ENCODE results near the gene CES2.
"Not testable (repeated sequence)": the region's sequence is repeated elsewhere in the genome, so short reads cannot be mapped to it uniquely, and the experiment has no call there.

The CES2 gene

DNA sequence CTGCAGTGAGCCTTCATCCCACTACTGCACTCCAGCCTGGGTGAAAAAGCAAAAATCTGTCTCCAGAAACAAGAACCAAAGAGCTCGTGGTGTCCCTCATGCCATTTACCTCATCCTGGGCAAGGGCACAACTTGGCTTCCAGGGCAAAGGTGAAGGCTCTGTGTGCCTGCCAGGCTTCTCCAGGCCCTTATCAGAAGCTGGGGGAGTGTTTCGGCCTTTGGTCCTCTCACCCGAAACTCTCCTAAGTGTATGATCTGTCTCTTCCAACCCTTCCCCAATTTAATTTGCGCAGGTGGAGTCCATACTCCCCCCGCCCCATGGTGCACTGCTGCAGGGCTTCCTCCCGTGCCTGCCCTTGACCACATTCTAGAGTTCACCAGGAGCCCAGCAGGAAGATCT is 1.1 kb downstream of the CES2 start:
- no peak for DNase-seq

DNA sequence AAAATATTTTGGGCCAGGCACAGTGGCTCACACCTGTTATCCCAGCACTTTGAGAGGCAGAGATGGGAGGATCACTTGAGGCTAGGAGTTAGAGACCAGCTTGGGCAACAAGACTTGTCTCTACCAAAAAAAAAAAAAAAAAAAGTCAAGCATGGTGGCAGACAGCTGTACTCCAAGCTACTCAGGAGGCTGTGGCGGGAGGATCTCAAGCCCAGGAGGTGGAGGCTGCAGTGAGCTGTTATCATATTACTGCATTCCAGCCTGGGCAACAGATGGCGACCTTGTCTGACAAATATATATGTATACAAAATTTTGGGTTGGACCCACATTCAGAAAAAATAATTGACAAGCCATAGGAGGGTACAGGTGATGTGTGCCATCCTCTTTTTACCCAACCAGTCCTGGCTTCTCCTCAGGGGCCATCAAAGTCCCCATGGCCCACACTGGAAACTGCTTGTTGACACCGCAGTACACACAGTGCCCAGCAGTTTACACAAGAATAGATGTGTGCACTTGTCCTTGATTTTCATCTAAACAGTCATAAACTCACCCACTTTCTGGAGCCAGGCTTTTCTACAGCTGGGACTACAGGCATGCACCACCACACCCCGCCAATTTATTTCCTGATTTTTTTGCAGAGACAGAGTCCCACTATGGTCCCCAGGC is 1.7 kb downstream of the CES2 start:
- DNase-seq = no peak

DNA sequence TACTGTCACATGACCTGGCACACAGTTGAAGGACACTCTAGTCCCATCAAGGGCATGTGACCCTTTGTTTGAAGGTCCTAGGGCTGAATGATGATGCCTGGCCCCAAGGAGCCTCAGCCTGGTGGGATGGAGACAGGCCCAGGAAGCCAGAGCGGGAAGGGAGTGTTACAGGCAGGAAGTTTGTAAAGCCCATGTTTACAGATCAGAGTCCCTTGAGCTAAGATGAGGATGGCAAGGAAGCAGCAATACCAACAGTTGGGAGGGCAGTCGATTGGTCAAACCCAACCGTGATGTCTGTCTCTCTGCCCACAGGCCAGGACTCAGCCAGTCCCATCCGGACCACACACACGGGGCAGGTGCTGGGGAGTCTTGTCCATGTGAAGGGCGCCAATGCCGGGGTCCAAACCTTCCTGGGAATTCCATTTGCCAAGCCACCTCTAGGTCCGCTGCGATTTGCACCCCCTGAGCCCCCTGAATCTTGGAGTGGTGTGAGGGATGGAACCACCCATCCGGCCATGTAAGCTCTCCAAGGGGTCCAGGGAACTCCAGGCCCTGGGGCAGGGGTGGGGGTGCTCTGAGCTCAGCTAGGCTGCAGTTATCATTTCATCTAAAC is 2.5 kb downstream of the CES2 start:
- DNase-seq = no peak

DNA sequence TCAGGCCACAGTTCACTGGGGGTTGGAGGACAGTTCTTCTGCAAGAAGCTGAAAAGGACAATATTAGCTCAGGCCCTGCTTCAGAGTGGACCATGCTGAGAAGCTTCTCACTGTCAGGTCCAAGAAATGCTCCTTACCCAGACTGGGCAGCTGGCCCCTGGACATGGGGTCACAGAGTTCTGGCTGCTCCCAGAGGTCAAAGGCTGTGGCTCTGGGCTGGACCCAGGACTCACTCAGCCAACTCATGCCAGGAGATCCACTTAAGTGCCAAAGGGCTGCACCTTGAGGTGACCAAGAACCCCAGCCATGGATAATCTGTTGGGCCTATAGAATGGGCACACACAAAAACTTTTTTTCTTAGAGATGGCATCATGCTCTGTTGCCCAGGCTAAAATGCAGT is 4.0 kb downstream of the CES2 start:
- no peak for DNase-seq

DNA sequence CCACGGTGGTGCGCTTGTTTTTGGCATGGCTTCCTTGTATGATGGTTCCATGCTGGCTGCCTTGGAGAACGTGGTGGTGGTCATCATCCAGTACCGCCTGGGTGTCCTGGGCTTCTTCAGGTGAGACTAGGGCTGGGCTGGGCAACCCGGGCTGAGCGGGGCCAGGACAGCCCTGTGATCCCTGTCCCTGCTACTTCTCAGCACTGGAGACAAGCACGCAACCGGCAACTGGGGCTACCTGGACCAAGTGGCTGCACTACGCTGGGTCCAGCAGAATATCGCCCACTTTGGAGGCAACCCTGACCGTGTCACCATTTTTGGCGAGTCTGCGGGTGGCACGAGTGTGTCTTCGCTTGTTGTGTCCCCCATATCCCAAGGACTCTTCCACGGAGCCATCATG is 4.9 kb downstream of the CES2 start:
- DNase-seq = no peak

DNA sequence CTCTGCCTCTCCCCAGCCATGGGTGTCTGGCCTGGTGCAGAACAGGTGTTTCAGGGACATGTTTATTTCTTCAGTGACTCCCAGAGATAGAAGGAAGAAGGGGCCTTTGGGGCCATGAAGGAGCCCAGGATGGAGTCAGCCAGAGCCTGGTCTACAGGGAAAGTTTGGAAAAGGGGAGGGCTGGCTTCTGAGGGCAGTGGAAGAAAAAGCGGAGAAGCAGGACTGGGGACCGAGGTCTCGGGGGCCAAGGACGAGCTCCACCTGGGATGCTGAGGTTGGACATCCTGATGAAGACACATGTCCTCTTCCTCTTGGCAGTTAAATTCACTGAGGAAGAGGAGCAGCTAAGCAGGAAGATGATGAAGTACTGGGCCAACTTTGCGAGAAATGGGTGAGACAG is 7.7 kb downstream of the CES2 start:
- no peak for DNase-seq

DNA sequence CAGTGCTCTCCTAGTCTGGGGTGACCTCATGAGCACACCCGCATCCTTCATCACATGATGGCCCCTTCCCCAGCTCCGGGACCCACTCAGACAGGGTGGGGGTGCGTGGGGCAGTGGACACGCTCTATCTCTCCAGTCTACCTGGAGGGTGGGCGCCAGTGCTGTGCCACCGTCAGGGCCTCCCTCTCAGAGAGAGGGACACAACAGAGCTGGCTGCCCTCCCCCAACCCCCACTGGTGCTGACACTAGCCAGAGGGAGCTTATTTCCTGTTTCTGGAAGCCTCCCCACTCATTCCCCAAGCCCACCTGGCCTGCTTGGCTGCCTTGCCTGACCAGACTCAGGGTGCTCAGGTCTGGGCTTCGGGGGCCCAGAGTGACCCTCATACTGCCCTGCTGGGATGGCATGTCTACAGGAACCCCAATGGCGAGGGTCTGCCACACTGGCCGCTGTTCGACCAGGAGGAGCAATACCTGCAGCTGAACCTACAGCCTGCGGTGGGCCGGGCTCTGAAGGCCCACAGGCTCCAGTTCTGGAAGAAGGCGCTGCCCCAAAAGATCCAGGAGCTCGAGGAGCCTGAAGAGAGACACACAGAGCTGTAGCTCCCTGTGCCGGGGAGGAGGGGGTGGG is 8.2 kb downstream of the CES2 start:
- DNase-seq = no peak

DNA sequence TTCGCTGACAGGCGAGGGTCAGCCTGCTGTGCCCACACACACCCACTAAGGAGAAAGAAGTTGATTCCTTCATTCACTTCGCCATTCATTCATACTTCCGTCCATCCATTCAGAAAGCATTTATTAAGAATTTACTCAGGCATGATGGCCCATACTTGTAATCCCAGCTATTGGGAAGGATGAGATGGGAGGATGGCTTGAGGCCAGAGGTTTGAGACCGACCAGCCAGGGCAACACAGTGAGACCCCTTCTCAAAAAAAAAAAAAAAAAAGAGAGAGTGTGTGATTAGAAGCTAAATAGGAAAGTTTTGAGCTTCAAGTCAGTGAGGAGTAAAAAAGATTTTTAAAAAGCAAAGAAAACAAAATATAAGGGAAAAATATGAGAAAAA is 8.7 kb downstream of the CES2 start:
- DNase-seq = no peak

DNA sequence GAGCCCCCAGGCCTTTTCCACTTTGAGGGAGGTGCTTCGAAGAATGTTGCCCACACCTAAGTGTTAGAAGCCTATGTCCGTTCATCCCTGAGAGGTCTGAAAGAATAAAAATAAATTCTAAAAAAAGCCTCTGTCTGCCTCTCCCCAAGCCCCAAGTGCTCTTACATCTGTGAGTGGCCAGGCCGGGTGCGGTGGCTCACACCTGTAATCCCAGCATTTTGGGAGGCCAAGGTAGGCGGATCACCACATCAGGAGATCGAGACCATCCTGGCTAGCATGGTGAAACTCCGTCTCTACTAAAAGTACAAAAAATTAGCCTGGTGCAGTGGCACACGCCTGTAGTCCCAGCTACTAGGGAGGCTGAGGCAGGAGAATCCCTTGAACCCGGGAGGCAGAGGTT is 9.7 kb downstream of the CES2 start:
- DNase-seq = not testable (repeated sequence)

DNA sequence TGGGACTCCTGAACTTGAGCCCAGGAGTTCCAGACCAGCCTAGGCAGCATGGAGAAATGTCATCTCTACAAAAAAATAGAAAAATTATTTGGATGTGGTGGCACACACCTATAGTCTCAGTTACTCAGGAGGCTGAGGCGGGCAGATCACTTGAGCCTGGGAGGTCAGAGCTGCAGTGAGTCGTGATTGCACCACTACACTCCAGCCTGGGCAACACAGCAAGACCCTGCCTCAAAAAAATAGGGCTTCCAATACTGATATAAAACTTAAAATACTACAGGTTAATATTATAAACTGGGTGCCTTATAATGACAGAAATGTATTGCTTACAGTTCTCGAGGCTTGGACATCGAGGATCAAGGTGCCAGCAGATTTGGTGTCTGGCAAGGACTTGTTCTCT is 10.6 kb downstream of the CES2 start:
- DNase-seq = no peak

DNA sequence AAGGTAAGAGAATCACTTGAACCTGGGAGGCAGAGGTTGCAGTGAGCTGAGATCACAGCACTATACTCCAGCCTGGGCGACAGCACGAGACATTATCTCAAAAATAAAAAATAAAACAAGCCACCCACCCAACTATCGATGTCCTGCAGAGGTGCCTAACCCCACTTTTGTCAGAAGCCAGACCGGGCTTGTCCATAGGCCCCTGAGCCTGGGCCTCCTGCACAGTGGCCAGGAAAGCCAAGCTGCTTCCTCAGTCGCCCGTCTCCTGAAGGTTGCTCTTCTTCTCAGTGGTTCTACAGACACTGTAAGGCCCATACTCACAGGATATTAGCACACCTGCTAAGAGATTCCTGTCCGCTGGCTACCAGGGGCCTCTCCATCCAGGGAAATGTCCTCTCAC is 11.2 kb downstream of the CES2 start:
- no peak for DNase-seq

DNA sequence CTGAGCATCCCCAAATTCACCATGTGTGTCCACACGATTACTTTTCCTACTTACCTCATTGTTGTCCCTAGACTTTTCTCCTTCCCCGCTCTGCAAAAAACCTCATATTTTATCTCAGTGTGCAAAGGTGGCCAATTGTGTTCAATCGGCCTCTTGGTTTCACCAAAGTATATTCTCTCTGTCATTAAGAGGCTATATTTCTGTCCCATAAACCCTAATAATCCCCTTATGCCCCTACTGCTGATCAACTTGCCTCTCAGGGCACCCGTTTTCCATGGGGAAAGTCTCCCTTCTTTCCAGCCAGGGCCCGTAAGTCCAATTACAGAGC is 11.6 kb downstream of the CES2 start:
- no peak for DNase-seq

DNA sequence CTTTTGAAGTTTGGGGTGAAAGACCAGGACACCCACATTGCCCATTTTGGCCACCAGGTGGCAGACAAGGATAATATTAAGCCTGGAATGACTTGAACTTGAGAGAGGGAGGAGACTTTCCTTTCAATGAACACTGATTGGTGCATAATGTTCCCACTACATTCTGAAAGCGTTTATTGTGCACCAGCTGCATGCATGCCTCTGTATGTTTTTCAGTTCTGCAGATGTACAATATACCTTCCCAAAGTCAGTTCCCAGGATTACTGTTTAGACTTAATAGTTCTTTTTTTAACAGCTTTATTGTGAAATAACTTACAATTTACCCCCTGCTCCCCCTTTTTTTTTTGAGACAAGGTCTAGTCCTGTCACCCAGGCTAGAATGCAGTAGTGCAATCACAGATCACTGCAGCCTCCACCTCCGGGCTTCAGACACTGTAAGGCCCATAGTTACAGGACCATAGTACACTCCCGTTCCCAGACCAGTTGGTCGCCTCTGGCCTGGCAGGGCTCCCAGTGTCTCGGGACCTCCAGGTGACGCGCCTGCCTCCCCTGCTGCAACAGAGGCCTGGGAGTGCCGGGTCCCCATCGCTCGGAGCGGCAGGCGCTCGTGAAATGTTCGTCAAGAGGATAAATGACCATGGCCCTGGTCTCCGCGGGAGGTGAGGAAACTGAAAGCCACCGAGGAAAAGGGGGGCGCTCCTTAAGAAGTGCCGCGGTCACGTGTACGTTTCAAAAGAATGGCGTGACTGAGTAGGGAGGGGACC is 12.2 kb downstream of the CES2 start:
- DNase-seq = peak; percentile 29 to 48

DNA sequence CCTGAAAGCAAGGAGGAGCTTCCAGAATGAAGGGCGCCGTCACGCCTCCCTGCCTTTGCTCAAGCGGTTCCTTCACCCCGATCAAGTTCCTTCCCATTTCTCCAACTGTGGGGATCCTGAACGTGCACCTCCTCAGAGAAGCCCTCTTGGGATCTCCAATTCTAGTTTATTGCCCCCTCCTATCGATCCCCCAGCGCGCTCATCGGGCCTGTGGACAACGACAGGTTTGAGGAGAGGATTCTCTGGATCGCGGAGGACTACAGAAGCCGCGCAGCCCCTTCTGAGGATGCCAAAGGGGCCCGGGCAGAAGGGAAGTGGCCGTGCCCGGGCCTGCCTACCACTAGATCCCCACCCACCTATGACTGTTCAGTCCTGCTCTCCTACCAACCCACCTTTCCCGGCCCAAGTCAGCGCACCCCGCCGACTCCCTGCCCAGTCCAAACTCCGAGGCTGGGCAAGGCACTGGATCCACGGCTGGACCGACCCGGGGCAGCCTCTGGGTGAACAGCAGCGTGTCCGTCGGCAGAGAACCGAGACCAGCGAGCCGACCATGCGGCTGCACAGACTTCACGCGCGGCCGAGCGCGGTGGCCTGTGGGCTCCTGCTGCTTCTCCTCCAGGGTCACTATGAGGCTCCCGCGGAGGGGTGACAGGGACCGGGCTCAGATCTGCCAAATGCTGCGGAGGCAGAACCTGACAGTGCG is 13.0 kb downstream of the CES2 start:
- no peak for DNase-seq

DNA sequence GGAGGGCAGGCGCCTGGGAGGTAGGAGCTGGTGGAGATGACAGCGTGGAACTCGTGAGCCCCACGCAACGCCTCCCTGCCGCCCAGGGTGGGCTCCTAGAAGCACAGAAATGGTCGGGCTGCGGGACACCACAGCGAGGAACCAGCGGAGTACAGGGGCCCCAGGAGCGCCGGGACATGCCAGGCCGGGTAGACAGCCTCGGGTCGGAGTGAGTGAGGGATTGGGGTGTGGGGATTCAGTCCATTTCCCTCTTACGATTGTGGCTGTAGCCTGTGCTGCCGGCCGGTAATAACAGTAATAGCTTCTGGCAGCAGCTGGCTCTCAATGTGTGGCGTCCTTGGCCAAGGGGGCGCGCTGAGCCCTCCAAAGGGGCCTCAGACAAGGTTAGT is 13.5 kb downstream of the CES2 start:
- DNase-seq = no peak

DNA sequence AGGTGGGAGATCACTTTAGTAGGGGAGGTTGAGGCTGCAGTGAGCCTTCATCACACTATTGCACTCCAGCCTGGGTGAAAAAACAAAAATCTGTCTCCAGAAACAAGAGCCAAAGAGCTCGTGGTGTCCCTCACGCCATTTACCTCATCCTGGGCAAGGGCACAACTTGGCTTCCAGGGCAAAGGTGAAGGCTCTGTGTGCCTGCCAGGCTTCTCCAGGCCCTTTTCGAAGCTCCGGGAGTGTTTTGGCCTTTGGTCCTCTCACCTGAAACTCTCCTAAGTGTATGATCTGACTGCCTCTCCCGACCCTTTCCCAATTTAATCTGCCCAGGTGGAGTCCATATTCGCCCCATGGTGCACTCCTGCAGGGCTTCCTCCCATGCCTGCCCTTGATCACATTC is 14.2 kb downstream of the CES2 start:
- DNase-seq = no peak

DNA sequence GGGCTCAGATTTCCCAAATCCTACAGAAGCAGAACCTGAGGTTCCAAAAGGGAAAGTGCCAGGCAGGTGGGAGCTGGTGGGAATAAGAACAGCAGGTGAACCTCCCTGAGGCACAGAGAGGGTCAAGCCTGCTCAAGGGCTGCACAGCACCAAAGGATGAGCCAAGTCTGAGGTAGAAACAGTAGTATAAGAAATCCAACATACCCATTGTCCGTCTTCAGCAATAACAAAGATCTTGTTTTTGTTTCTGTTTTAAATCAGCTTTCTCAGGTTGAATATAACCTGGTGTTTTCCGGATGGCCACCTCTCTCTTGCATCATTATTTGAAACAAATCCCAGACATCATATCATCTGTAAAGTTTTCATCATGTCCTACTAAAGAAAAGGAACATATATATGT is 15.1 kb downstream of the CES2 start:
- no peak for DNase-seq

DNA sequence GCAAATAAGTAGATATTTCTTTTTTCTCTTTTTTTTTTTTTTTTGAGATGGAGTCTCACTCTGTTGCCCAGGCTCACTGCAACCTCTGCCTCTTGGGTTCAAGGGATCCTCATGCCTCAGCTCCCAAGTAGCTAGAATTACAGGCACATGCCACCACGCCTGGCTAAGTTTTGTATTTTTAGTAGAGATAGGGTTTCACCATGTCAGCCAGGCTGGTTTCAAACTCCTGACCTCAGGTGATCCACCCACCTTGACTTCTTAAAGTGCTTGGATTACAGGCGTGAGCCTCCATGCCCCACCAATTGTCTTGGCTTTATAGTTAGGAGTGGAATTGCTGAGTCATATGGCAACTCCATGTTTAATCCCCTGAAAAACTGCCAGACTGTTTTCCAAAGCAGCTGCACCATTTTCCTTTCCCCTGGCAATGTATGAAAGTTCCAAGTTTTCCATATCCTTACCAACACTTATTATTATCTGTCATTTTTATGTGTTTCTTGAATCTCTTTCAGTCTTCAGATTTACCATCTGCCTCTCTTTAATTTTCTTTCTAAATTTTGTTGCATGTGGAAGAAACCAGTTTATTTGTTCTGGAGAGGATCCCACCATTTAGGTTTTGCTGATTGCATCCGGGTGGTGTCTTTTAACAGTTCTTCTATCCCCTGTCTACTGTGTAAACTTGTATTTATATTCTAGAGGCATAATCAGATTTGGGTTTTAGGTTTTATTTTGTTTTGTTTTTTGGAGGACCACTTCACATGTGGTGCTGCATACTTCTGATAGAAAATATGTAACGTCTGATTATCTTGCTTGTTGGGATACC is 15.9 kb downstream of the CES2 start:
- DNase-seq = no peak

DNA sequence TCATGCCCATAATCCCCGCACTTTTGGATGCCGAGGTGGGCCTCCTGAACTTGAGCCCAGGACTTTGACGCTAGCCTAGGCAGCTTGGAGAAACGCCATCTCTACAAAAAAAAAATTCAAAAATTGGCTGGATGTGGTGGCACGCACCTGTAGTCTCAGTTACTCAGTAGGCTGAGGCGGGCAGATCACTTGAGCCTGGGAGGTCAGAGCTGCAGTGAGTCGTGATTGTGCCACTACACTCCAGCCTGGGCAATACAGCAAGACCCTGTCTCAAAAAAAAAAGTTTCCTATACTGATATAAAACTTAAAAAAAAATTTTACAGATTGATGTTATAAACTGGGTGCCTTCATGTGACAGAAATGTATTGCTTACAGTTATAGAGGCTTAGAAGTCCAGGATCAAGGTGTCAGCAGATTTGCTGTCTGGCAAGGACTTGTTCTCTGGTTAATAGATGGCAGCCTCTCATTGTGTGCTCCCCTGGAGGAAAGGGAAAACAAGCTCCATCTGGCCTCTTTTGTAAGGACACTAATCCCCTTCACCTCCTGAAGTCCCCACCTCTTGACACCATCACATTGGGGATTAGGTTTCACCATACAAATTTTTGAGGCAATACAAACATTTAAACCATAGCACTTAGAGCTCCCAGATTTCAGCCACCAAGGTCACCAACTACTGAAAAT is 17.3 kb downstream of the CES2 start:
- DNase-seq = no peak

DNA sequence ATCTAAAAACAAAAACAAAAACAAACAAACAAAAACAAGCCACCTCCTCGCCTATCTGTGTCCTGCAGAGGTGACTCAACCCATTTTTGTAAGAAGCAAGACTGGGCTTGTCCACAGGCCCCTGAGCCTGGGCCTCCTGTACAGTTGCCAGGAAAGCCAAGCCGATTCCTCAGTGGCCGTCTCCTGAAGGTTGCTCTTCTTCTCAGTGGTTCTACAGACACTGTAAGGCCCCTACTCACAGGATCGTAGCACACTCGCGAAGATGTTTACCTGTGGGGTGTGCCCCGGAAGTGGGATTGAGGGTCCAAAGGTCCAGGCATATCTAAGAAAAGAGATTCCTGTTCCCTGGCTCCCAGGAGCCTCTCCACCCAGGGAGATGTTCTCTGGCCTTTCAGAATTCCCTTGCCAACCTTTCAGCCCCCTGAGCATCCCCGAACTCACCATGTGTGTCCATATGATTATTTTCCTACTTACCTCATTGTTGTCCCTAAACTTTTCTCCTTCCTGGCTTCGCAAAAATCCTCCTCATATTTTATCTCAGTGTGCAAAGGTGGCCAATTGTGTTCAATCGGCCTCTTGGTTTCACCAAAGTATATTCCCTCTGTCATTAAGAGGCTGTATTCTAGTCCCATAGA is 18.3 kb downstream of the CES2 start:
- no peak for DNase-seq

DNA sequence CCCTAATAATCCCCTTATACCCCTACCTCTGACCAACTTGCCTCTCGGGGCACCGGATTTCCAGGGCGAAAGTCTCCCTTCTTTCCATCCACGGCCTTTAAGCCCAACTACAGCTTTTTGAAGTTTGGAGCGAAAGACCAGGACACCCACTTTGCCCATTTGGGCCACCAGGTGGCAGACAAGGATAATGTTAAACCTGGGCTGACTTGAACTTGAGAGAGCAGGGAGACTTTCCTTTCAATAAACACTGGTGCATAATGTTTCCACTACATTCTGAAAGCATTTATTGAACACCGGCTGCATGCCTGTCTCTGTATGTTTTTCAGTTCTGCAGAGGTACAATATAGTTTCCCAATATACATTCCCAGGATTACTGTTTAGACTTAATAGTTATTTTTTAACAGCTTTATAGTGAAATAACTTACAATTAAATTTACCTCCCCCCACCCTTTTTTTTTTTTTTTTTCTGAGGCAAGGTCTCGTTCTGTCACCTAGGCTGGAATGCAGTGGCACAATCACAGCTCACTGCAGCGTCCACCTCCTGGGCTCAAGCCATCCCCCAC is 18.9 kb downstream of the CES2 start:
- DNase-seq = peak; percentile 5 to 47

All from NCI-H1930 (cell line).